Activated naive CD8-positive, alpha-beta T cell (primary cell): ENCODE measurements around the gene MAMLD1.

Source experiments
- H3K27ac Mint-ChIP-seq: one replicate; pipeline ENCODE4 v1.8.0; 2021; ENCODE audit warnings: mixed read lengths
- H3K27me3 Mint-ChIP-seq: one replicate; pipeline ENCODE4 v1.8.0; 2021; ENCODE audit warnings: mixed read lengths
- H3K36me3 Mint-ChIP-seq: one replicate; pipeline ENCODE4 v1.8.0; 2021; ENCODE audit warnings: mixed read lengths
- H3K4me1 Mint-ChIP-seq: one replicate; pipeline ENCODE4 v1.8.0; 2021; ENCODE audit warnings: low read depth, mixed read lengths
- H3K4me3 Mint-ChIP-seq: one replicate; pipeline ENCODE4 v1.8.0; 2021; ENCODE audit warnings: mild to moderate bottlenecking, mixed read lengths
- H3K9me3 Mint-ChIP-seq: one replicate; pipeline ENCODE4 v1.8.0; 2021; ENCODE audit warnings: low read depth, mixed read lengths

Gene MAMLD1

DNA sequence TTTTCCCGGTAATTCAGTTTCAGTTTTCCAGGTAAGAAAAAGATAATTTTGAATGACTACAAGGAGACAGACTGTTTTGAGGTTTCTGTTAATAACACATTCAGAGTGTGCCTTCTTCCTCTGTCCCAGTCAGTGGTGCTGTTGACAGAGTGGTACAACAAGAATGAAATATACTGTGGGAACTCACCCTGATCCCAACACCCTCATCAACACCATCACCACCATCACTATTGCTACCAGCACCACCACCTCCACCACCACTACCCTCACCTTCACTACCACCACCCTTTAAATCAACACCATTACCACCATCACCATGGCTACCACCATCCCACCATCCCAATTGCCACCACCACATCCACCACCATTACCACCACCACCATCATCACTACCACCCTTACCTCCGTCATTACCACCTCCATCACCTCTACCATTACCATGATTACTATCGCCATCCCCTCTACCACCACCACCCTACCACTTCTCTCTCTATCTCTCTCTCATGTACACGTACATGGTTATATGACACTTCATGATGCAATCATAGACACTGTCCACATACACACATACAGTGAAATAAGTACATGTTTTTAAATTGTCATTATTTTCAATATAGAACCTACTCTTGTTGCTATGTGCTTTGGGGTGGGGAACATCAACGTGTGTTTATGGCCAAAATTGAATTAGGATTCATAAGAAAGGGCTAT, 91.5 kb downstream of the MAMLD1 start:
- peaks cover 24% of the 10 kb centered on the region for H3K4me1 Mint-ChIP-seq
- H3K9me3 Mint-ChIP-seq = no peaks in the 10 kb centered on the region
- H3K27ac Mint-ChIP-seq = no peak overlapping the region
- H3K36me3 Mint-ChIP-seq = peaks cover 3% of the 10 kb centered on the region
- H3K27me3 Mint-ChIP-seq = no peaks in the 10 kb centered on the region
- no peak overlapping the region for H3K4me3 Mint-ChIP-seq

DNA sequence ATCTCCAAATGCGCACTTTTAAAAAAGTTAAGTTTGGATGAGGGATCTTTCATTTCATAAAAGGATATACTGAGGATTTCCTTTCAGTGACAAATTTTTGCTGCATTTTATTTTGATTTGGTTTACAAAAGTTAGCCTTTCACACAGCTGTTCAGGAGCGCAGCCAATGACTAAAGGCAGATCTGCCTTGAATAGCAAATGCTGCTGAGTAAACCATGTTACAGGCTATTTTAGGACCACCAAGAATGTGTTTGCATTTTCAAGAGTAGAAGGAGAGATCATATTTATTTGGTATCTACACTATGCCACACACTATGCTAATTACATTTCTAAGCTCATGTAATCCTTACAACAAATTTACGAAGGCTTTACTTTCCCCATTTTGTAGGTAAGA, 92.1 kb downstream of the MAMLD1 start:
- H3K4me1 Mint-ChIP-seq = peaks cover 23% of the 10 kb centered on the region
- H3K36me3 Mint-ChIP-seq = peaks cover 3% of the 10 kb centered on the region
- H3K27me3 Mint-ChIP-seq = no peaks in the 10 kb centered on the region
- no peak overlapping the region for H3K27ac Mint-ChIP-seq
- no peaks in the 10 kb centered on the region for H3K9me3 Mint-ChIP-seq
- no peak overlapping the region for H3K4me3 Mint-ChIP-seq

DNA sequence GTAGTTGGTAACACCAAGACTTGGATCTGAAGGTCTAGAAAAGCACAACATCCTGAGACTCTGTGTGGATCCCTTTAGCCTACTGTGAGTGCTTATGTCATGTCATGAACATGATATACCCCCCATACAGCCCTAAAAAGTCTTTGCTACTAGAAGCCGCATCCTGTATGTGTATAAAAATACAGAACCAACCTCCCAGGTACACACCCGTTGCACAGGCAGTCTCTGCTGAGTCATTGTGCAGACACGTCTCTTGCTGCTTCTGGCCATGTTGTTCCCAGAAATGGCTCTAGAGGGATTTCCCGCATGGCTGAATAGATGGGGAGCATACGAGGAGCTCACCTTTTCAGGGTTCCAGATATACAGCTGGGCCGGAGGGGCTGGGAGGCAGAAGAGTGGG, 93.3 kb downstream of the MAMLD1 start:
- H3K27ac Mint-ChIP-seq = no peak overlapping the region
- no peaks in the 10 kb centered on the region for H3K27me3 Mint-ChIP-seq
- peaks cover 16% of the 10 kb centered on the region for H3K4me1 Mint-ChIP-seq
- no peaks in the 10 kb centered on the region for H3K9me3 Mint-ChIP-seq
- H3K4me3 Mint-ChIP-seq = no peak overlapping the region
- H3K36me3 Mint-ChIP-seq = peaks cover 3% of the 10 kb centered on the region

DNA sequence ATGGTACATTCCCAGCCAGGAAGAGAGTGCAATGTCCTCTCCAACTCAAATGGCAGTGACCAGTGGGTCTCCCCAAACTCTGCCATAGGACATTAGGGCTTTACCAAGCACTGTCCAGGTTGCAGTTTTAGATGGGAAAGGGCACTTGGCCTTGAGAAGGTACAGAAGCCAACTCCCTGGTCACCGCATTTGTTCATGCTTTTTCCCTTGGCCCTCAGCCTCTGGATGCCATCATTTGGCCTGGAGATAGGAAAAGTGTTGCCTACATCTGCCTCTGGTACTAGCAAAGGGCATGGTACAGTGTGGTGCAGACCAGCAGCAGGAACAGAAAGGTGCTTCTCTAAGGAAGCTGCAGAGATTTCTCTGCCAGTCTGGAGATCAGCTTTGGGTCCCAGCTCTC, 93.8 kb downstream of the MAMLD1 start:
- peaks cover 11% of the 10 kb centered on the region for H3K4me1 Mint-ChIP-seq
- peaks cover 3% of the 10 kb centered on the region for H3K36me3 Mint-ChIP-seq

DNA sequence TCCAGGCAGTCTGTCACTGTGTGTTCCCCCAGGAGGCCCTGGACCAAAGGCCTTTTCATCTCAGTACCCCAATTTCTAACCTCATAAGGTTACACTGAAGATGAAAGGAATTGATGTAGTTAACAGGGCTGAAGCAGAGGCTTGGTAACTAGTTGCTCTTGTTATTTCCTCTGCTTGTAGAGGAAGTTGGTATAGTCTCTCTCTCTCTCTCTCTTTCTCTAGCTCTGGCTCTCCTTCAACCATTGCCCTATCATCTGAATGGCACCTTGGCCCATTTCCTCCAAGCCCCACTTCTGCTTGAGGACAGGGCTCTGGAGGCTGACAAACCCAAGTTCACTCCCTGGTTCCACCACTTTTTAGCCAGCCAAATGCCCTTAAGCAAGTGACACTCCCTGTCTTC, 96.1 kb downstream of the MAMLD1 start:
- H3K4me3 Mint-ChIP-seq = no peak overlapping the region
- no peaks in the 10 kb centered on the region for H3K36me3 Mint-ChIP-seq
- H3K27me3 Mint-ChIP-seq = no peaks in the 10 kb centered on the region
- H3K27ac Mint-ChIP-seq = peak overlapping the region; percentile 43
- H3K4me1 Mint-ChIP-seq = peaks cover 11% of the 10 kb centered on the region
- H3K9me3 Mint-ChIP-seq = no peaks in the 10 kb centered on the region

More for the DNA sequence above, 93.8 kb downstream of the MAMLD1 start:
- no peak overlapping the region for H3K27ac Mint-ChIP-seq
- no peaks in the 10 kb centered on the region for H3K27me3 Mint-ChIP-seq
- no peaks in the 10 kb centered on the region for H3K9me3 Mint-ChIP-seq
- H3K4me3 Mint-ChIP-seq = no peak overlapping the region

DNA sequence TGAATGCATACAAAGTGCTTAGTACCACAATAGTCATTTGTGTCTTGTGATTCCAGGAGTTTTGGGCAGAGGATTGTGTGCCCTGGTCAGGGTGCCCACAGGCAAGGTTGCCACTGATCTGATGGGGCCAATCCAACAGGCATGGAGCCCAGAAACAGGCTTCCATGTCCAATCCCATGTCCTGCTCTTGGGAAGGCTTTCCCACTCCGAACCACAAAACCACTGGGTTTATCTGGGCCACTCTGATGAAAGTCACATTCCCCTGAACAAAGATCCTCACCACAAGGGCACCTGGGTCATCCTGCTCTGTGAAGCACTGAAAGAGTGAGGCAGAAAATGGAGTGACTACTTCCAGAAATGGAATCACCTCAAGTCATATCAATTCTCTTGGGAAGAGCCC, 96.9 kb downstream of the MAMLD1 start:
- Mint-ChIP-seq H3K27ac (no peak overlapping the region), H3K4me3 (no peak overlapping the region), H3K36me3 (peaks cover 5% of the 10 kb centered on the region), H3K9me3 (no peaks in the 10 kb centered on the region), H3K4me1 (peaks cover 11% of the 10 kb centered on the region), H3K27me3 (no peaks in the 10 kb centered on the region)

DNA sequence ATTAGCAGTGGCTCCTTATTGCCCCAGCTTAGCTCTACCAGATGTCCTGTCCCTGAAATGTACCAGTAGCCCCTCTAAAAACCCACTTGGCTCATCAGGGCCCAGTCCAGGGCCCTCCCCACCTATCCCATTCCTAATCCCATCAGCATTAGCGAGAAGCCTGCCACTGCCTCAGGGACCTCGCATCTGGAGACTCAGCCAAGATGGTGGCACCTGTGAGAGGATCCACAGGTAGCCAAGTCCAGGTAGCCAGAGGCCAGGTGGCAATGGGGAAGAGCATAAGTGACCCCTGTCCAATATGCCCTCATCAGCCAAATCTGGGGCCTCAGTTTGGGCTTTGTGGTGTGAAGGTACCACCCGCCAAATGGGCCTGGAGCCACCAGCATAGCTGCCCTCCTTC, 97.7 kb downstream of the MAMLD1 start:
- Mint-ChIP-seq H3K4me1 (peaks cover 11% of the 10 kb centered on the region), H3K4me3 (no peak overlapping the region), H3K9me3 (no peaks in the 10 kb centered on the region), H3K27me3 (no peaks in the 10 kb centered on the region), H3K36me3 (peaks cover 6% of the 10 kb centered on the region), H3K27ac (no peak overlapping the region)

DNA sequence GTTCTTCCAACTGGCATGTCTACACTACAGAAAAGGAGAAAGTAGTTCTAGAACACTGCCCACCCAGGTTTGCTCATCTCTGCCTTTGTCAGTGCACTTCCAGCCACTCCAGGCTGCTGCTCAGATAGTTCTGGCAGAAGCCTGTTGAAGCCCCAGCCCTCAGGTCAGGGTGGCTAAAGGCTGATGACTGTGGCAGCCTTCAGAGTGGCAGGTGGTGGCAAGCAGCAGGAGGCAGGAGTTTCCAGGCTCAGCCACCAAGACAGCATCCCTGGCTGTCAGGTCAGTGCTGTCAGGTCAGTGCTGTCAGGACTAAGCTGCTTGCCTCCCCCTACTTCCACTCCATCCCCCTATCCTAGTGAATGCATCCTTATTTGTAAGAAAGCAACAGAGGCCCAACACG, 100.4 kb downstream of the MAMLD1 start:
- Mint-ChIP-seq H3K27ac (no peak overlapping the region), H3K36me3 (peaks cover 6% of the 10 kb centered on the region), H3K4me1 (peaks cover 11% of the 10 kb centered on the region), H3K27me3 (no peaks in the 10 kb centered on the region), H3K4me3 (no peak overlapping the region), H3K9me3 (no peaks in the 10 kb centered on the region)

DNA sequence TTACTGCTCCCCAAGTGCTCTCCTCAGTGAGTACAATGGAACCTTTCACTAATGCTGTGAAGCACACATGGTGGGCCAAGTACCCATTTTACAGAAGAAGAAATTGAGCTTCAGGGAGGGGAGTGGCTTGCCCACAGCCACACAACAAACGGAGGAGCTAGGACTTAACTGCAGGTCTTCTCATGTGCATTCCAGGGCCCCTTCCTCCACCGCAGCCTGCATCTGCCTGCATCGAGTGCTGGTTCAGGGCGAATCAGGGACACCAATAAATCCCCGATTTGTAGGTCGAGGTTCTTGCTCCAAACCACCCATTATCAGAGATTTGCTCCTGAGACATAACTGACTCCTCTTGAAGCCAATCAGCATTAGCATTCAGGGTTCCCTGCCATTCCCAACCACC, 100.9 kb downstream of the MAMLD1 start:
- Mint-ChIP-seq H3K27ac (no peak overlapping the region), H3K4me3 (no peak overlapping the region), H3K27me3 (no peaks in the 10 kb centered on the region), H3K4me1 (peaks cover 6% of the 10 kb centered on the region), H3K36me3 (peaks cover 6% of the 10 kb centered on the region), H3K9me3 (no peaks in the 10 kb centered on the region)

DNA sequence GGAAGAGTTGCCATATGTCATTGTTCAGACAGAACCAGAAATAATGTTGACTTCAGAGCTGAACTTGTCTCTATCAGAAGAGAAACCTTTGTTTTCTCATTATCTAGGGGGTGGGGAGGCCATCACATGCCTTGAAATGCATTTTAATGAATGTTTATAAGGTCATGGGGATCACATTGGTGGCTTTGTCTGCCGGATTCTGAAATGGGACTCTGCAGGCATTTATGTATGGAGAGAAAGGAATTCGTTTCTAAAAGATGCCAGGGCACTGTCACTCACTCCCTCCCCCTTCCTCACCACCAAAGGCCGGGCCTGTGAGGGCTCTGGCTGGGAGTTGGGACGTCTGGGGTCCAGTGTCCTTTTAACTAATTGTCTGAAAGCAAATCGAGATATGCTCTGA, 102.2 kb downstream of the MAMLD1 start:
- Mint-ChIP-seq H3K27ac (no peak overlapping the region), H3K27me3 (no peaks in the 10 kb centered on the region), H3K36me3 (peaks cover 6% of the 10 kb centered on the region), H3K4me3 (no peak overlapping the region), H3K4me1 (no peaks in the 10 kb centered on the region), H3K9me3 (no peaks in the 10 kb centered on the region)

DNA sequence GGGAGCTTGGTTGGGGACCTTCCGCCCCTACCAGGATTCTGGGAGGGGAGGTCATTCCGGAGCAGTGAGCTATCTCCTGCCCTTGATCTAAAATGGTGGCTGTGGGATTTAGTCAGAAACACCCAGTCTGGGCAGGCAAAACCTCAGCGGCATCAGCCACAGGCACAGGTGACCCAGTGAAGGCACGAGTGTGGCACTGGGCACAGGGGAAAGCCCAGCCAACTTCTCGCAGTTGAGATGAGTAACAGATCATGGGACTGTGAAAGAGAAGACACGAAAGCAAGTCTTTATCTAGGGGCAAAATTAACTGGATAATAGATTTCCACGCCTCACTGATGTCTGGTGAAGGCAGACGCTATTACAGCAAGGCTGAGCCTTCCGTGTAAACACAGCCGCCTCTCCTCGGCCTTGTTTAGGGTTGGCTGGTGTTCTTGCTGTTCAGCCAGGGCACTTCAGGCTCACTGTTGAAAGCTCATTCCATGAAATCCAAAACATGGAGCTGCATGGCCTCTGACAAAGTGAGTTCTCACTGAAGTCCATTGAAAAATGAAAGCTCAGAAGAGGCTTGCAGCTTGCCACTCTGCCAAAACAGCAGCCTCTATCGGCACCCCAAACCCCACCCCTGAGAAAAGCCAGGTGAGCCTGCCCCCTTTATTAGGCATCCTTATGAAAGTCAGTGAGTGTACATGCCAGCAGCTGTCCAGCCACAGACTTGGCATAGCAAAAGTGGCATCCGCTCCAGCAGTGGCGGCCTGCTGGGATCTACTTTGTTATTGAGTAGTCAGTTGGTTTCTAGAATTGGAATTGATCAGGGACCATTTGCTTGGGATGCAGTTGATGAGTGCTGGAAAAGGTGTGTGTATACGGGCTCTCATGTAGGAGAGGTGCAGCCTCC, 103.0 kb downstream of the MAMLD1 start:
- Mint-ChIP-seq H3K27me3 (no peaks in the 10 kb centered on the region), H3K9me3 (no peaks in the 10 kb centered on the region), H3K4me1 (no peaks in the 10 kb centered on the region), H3K27ac (no peak overlapping the region), H3K36me3 (peaks cover 6% of the 10 kb centered on the region), H3K4me3 (no peak overlapping the region)

DNA sequence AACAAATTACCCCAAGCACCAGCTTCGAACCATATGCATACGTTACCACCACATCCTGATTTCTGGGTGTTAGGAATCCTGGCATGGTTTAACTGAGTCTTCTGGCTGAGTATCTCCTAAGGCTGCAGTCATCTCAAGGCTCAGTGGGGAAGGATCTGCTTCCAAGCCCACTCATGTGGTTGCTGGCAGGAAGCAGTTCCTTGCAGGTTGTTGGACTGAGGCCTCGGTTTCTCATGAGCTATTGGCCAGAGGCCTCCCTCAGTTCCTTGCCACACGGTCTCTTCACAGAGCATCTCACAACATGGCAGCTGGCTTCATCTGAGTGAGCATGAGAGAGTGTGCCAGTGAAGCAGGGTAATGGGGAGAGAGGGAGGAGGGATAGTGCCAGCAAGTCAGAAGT, 109.2 kb downstream of the MAMLD1 start:
- H3K36me3 Mint-ChIP-seq = no peaks in the 10 kb centered on the region
- no peaks in the 10 kb centered on the region for H3K9me3 Mint-ChIP-seq
- H3K27me3 Mint-ChIP-seq = no peaks in the 10 kb centered on the region
- no peak overlapping the region for H3K4me3 Mint-ChIP-seq
- H3K4me1 Mint-ChIP-seq = no peaks in the 10 kb centered on the region
- no peak overlapping the region for H3K27ac Mint-ChIP-seq

DNA sequence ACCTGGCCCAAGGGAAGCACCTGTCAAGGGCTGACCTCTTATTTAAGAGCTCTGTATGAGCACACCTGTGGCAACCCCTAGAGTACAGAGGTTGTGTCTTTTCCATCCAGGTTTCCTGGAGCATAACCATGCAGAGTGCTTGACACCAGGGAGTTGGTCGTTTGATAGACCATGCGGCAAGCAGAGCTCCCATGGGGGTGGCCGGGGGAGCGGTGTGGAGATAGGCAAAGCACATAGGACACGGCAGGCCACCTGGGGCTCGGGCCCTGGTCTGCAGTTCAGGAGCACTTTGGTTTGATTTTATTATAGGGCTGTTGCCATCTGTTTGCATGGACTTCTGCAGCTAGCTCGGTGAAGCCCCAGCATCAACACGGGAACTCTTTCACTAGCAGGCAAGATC, 110.3 kb downstream of the MAMLD1 start:
- H3K9me3 Mint-ChIP-seq = no peaks in the 10 kb centered on the region
- H3K27me3 Mint-ChIP-seq = no peaks in the 10 kb centered on the region
- H3K4me1 Mint-ChIP-seq = peaks cover 10% of the 10 kb centered on the region
- no peak overlapping the region for H3K27ac Mint-ChIP-seq
- H3K36me3 Mint-ChIP-seq = no peaks in the 10 kb centered on the region
- no peak overlapping the region for H3K4me3 Mint-ChIP-seq

DNA sequence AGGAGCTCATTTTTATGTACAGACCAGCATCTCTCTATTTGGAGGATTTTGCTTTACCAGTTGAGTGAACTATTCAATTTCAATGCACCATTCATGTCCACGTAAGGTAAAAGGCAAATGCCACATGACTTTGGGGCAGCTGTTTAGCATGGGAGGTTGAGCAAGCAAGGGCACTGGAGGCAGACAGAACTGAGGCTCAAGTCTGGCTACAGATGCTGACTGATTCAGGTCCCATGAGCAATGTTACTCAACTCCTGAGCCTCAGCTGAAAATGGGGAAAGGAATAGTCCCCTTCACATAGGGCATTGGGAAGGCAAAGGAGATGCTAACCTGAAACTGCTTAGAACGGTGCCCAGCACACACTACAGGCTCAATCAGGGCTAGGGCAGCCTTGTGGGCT, 112.3 kb downstream of the MAMLD1 start:
- Mint-ChIP-seq H3K27me3 (no peaks in the 10 kb centered on the region), H3K4me1 (peaks cover 27% of the 10 kb centered on the region), H3K36me3 (peaks cover 3% of the 10 kb centered on the region), H3K9me3 (no peaks in the 10 kb centered on the region), H3K27ac (no peak overlapping the region), H3K4me3 (no peak overlapping the region)

DNA sequence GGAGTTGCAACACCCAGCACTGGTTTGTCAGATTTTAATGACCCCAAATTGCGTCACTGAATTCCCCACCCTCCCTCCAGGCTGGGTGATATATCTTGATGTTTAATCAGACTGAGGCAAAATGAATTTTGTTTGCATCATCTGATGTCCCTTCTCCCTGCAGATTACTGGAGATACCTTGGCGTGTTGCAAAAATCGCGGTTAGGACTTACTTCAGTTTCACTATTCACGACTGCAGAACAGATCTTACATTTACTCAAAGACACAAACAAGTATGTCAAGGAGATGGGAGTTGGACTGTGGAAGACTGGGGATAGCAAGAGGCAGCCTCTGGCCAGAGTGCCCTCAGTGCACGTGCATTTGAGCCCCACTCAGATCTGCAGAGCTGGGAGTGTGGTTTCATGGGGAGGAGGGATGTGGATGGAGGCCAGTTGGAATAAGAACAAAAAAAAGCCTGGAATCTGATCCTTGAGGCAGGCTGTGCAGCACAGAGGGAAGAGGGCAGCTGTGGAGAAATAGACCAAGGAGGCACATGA, 113.1 kb downstream of the MAMLD1 start:
- H3K4me1 Mint-ChIP-seq = peaks cover 29% of the 10 kb centered on the region
- no peak overlapping the region for H3K27ac Mint-ChIP-seq
- peaks cover 3% of the 10 kb centered on the region for H3K36me3 Mint-ChIP-seq
- H3K4me3 Mint-ChIP-seq = no peak overlapping the region
- no peaks in the 10 kb centered on the region for H3K27me3 Mint-ChIP-seq
- no peaks in the 10 kb centered on the region for H3K9me3 Mint-ChIP-seq
